DOHH2 (cell line): ENCODE measurements around the gene AUTS2.

Experiments
- CTCF ChIP-seq: fragments of 200-600 bp; sonication (generic); IDR thresholded peaks from one replicate; pipeline ENCODE4 v1.5.1; 2014; ENCODE audit warnings: antibody characterized with exemption, mild to moderate bottlenecking, low read depth, low read length; ENCODE audit not compliant: poor library complexity, severe bottlenecking
- EZH2phosphoT487 ChIP-seq: fragments of 200-600 bp; sonication (generic); IDR thresholded peaks from 2 replicates; pipeline ENCODE4 v1.6.1; 2017; ENCODE audit warnings: borderline replicate concordance, mild to moderate bottlenecking, antibody characterized with exemption, low read length, moderate library complexity, mixed read lengths

GRCh38 chr7:70439651-70440050 lies 841.4 kb downstream of the AUTS2 start:
- TF ChIP-seq EZH2phosphoT487 (no peak), CTCF (no peak)
